ENCODE results near the gene AKT1. TPM values are rescaled to one million over a fixed set of nuclear protein-coding genes. Genes with fewer than 3 reads are reported as not detected.

Gene AKT1
- total and polyA plus RNA-seq, 4 donors, result 30.6 to 192 (median 58.7) TPM

- no peak overlapping the region for H3K9ac ChIP-seq (ENCODE audit: low read depth in 1 of 2, low read length in 2 of 2)
- TF ChIP-seq, protein P1, sequence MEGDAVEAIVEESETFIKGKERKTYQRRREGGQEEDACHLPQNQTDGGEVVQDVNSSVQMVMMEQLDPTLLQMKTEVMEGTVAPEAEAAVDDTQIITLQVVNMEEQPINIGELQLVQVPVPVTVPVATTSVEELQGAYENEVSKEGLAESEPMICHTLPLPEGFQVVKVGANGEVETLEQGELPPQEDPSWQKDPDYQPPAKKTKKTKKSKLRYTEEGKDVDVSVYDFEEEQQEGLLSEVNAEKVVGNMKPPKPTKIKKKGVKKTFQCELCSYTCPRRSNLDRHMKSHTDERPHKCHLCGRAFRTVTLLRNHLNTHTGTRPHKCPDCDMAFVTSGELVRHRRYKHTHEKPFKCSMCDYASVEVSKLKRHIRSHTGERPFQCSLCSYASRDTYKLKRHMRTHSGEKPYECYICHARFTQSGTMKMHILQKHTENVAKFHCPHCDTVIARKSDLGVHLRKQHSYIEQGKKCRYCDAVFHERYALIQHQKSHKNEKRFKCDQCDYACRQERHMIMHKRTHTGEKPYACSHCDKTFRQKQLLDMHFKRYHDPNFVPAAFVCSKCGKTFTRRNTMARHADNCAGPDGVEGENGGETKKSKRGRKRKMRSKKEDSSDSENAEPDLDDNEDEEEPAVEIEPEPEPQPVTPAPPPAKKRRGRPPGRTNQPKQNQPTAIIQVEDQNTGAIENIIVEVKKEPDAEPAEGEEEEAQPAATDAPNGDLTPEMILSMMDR (IDR thresholded peaks at IDR 0.05; ENCODE audit: low read depth, low read length, missing input control), result no peak
- TF ChIP-seq SP1 (IDR thresholded peaks at IDR 0.05), result no peak
- TF ChIP-seq MAX (IDR thresholded peaks at IDR 0.05), result no peak
- TF ChIP-seq REST (IDR thresholded peaks at IDR 0.05), result no peak
- no peak for TF ChIP-seq RXRA (IDR thresholded peaks at IDR 0.05)
- TF ChIP-seq HNF4A (conservative IDR thresholded peaks at IDR 0.05), result no peak
- no peak for TF ChIP-seq TAF1 (conservative IDR thresholded peaks at IDR 0.05)
- no peak for TF ChIP-seq EGR1 (IDR thresholded peaks at IDR 0.05; ENCODE audit: low read depth in 2 of 2)
- TF ChIP-seq YY1 (IDR thresholded peaks at IDR 0.05), result no peak
- TF ChIP-seq, protein P2, sequence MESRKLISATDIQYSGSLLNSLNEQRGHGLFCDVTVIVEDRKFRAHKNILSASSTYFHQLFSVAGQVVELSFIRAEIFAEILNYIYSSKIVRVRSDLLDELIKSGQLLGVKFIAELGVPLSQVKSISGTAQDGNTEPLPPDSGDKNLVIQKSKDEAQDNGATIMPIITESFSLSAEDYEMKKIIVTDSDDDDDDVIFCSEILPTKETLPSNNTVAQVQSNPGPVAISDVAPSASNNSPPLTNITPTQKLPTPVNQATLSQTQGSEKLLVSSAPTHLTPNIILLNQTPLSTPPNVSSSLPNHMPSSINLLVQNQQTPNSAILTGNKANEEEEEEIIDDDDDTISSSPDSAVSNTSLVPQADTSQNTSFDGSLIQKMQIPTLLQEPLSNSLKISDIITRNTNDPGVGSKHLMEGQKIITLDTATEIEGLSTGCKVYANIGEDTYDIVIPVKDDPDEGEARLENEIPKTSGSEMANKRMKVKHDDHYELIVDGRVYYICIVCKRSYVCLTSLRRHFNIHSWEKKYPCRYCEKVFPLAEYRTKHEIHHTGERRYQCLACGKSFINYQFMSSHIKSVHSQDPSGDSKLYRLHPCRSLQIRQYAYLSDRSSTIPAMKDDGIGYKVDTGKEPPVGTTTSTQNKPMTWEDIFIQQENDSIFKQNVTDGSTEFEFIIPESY (IDR thresholded peaks at IDR 0.05), result no peak
- no peak for TF ChIP-seq NR2F2 (IDR thresholded peaks at IDR 0.05)
- no peak for TF ChIP-seq FOXA1 (IDR thresholded peaks at IDR 0.05)
- no peak for DNase-seq (ENCODE audit: low spot score)
Observed at GRCh38 chr14:104792945-104793702, 2.4 kb downstream of the AKT1 start.

DNA sequence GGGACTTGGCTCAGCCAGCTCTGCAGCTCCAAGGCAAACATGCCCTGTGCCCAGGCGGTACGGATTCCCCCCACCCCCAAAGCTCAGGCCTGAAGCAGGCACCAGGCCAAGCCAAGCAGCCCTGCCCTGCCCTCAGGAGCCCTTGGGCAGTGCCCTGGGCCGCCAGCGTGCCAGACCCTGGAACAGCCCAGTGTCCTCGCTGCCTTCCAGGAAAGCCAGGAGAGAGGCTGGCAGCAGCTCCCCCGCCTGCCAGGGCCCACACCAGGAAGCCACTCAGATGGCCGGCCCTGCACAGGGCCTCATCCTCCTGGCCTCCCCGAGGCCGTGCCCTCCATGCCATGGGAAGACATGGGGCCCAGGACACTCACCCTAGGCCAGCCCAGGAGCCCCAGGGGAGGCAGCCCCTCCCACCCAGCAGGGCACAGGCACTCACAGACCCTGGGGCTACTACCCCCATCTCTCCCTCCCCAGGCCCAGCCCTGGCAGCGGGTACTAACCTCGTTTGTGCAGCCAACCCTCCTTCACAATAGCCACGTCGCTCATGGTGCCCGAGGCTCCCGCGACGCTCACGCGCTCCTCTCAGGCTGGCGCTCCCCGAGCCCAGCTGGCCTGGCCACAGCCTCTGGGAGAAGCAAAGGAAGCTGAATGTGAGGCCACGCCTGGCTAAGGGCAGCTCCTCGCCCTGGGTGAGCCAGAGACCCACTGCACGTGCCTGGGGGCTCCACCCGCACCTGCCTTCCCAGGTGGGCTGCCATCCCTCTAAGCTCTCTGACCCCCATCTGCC lies 3.3 kb downstream of the AKT1 start:
- no peak overlapping the region for H3K4me3 ChIP-seq (ENCODE audit: low read depth in 1 of 3, low read length in 3 of 3)
- no peaks in the 10 kb centered on the region for H3K9me3 ChIP-seq (ENCODE audit: control insufficient read depth in 4 of 4, low read length in 3 of 4)
- peak overlapping the region; percentile 75 to 76 for H3K27ac ChIP-seq (ENCODE audit: low read depth in 1 of 2, low read length in 2 of 2)
- no peaks in the 10 kb centered on the region for H3K27me3 ChIP-seq (ENCODE audit: control insufficient read depth in 4 of 4, insufficient read depth in 4 of 4, low read length in 3 of 4)
- DNase-seq (ENCODE audit: low spot score), result no peak
- no peak overlapping the region for H3K9ac ChIP-seq (ENCODE audit: low read depth in 1 of 2, low read length in 2 of 2)
- peaks cover 48 to 85% (median 76%) of the 10 kb centered on the region in 4 donors for H3K4me1 ChIP-seq (ENCODE audit: control insufficient read depth in 4 of 4, insufficient read depth in 4 of 4, low read length in 3 of 4)
- H3K36me3 ChIP-seq (ENCODE audit: control insufficient read depth in 4 of 4, insufficient read depth in 3 of 4, low read depth in 1 of 4, low read length in 3 of 4), result no peaks in the 10 kb centered on the region
- 43% methylated on average over 25 of the region's 25 CpGs for WGBS
- TF ChIP-seq YY1 (IDR thresholded peaks at IDR 0.05) (peak; percentile 76), HNF4A (conservative IDR thresholded peaks at IDR 0.05) (peak; percentile 88 to 91), GABPA (IDR thresholded peaks at IDR 0.05 in 1 of 2, conservative IDR thresholded peaks at IDR 0.05 in 1 of 2) (peak in 1 of 2 donors; percentile 42), SP1 (IDR thresholded peaks at IDR 0.05) (peak; percentile 94), REST (IDR thresholded peaks at IDR 0.05) (peak; percentile 71), HNF4G (IDR thresholded peaks at IDR 0.05) (no peak), EGR1 (IDR thresholded peaks at IDR 0.05; ENCODE audit: low read depth in 2 of 2) (peak; percentile 32 to 67), MAX (IDR thresholded peaks at IDR 0.05) (no peak), FOXA1 (IDR thresholded peaks at IDR 0.05) (peak; percentile 68), TAF1 (conservative IDR thresholded peaks at IDR 0.05) (no peak)

More at GRCh38 chr14:104792945-104793702, 2.4 kb downstream of the AKT1 start:
- Histone ChIP-seq H3K4me3 (ENCODE audit: low read depth in 1 of 3, low read length in 3 of 3) (peak overlapping the region in 2 of 3 donors; percentile 51 to 89), H3K27me3 (ENCODE audit: control insufficient read depth in 4 of 4, insufficient read depth in 4 of 4, low read length in 3 of 4) (no peaks in the 10 kb centered on the region), H3K27ac (ENCODE audit: low read depth in 1 of 2, low read length in 2 of 2) (peak overlapping the region; percentile 75 to 76), H3K36me3 (ENCODE audit: control insufficient read depth in 4 of 4, insufficient read depth in 3 of 4, low read depth in 1 of 4, low read length in 3 of 4) (no peaks in the 10 kb centered on the region), H3K4me1 (ENCODE audit: control insufficient read depth in 4 of 4, insufficient read depth in 4 of 4, low read length in 3 of 4) (peaks cover 42 to 79% (median 69%) of the 10 kb centered on the region in 4 donors), H3K9me3 (ENCODE audit: control insufficient read depth in 4 of 4, low read length in 3 of 4) (no peaks in the 10 kb centered on the region)
- 74% methylated on average over 16 of the region's 16 CpGs for WGBS

Data from liver (tissue), 9 donors.